Ishikawa (cell line): ENCODE results near the gene MAP6.

Experiments
- CEBPB ChIP-seq: IDR thresholded peaks from 2 replicates; pipeline ENCODE4 v1.6.1; 2012
- CREB1 ChIP-seq: IDR thresholded peaks from 2 replicates; pipeline ENCODE4 v1.6.1; 2012; ENCODE audit warnings: low read depth
- EP300 ChIP-seq: IDR thresholded peaks from 2 replicates; pipeline ENCODE4 v1.6.1; 2012; ENCODE audit warnings: borderline replicate concordance
- FOXM1 ChIP-seq: IDR thresholded peaks from 2 replicates; pipeline ENCODE4 v1.6.1; 2012; ENCODE audit warnings: low read depth, borderline replicate concordance
- RAD21 ChIP-seq: IDR thresholded peaks from 2 replicates; pipeline ENCODE4 v1.6.1; 2012; ENCODE audit warnings: low read depth
- TAF1 ChIP-seq: IDR thresholded peaks from 2 replicates; pipeline ENCODE4 v1.6.1; 2012; ENCODE audit warnings: low read depth, mild to moderate bottlenecking
- TEAD4 ChIP-seq: IDR thresholded peaks from 2 replicates; pipeline ENCODE4 v1.6.1; 2012
- YY1 ChIP-seq: IDR thresholded peaks from 2 replicates; pipeline ENCODE4 v1.6.1; 2012; ENCODE audit warnings: low read depth
- TF ChIP-seq, protein P1 (sequence below): IDR thresholded peaks from 2 replicates; pipeline ENCODE4 v1.6.1; 2012
- TF ChIP-seq, protein P2 (sequence below): IDR thresholded peaks from 2 replicates; pipeline ENCODE4 v1.6.1; 2012; ENCODE audit warnings: low read depth, mild to moderate bottlenecking
- TF ChIP-seq, protein P3 (sequence below): IDR thresholded peaks from 2 replicates; pipeline ENCODE4 v1.6.1; 2012

DNA sequence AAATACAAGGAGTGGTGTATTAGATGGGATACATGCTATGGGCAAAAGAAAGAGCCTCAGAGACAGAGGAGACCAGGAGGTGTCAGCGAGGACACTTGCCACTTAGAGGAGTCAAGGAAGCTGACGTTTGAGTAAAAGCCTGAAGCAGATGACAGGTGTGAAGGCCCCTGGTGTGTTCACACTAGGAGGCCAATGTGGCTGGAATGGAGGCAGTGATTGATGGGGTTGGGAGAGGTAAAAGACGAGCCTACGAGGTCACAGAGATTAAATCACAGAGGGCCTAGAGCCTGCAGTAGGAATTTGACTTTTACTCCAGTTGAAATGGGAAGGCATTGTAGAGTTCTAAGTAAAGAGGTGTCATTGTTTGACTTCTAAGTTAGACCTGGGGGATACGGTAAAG lies 131.1 kb downstream of the MAP6 start:
- TF ChIP-seq EP300 (no peak), FOXM1 (no peak), TAF1 (no peak), YY1 (no peak), CEBPB (no peak), CREB1 (no peak), TEAD4 (no peak), RAD21 (no peak)
- TF ChIP-seq, protein P1, sequence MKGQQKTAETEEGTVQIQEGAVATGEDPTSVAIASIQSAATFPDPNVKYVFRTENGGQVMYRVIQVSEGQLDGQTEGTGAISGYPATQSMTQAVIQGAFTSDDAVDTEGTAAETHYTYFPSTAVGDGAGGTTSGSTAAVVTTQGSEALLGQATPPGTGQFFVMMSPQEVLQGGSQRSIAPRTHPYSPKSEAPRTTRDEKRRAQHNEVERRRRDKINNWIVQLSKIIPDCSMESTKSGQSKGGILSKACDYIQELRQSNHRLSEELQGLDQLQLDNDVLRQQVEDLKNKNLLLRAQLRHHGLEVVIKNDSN: no peak
- TF ChIP-seq, protein P2, sequence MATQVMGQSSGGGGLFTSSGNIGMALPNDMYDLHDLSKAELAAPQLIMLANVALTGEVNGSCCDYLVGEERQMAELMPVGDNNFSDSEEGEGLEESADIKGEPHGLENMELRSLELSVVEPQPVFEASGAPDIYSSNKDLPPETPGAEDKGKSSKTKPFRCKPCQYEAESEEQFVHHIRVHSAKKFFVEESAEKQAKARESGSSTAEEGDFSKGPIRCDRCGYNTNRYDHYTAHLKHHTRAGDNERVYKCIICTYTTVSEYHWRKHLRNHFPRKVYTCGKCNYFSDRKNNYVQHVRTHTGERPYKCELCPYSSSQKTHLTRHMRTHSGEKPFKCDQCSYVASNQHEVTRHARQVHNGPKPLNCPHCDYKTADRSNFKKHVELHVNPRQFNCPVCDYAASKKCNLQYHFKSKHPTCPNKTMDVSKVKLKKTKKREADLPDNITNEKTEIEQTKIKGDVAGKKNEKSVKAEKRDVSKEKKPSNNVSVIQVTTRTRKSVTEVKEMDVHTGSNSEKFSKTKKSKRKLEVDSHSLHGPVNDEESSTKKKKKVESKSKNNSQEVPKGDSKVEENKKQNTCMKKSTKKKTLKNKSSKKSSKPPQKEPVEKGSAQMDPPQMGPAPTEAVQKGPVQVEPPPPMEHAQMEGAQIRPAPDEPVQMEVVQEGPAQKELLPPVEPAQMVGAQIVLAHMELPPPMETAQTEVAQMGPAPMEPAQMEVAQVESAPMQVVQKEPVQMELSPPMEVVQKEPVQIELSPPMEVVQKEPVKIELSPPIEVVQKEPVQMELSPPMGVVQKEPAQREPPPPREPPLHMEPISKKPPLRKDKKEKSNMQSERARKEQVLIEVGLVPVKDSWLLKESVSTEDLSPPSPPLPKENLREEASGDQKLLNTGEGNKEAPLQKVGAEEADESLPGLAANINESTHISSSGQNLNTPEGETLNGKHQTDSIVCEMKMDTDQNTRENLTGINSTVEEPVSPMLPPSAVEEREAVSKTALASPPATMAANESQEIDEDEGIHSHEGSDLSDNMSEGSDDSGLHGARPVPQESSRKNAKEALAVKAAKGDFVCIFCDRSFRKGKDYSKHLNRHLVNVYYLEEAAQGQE: no peak
- TF ChIP-seq, protein P3, sequence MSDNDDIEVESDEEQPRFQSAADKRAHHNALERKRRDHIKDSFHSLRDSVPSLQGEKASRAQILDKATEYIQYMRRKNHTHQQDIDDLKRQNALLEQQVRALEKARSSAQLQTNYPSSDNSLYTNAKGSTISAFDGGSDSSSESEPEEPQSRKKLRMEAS: no peak
